TTC549 (cell line): ENCODE results near the gene ITGA6.

Experiments
- FAIRE-seq: peaks from 2 replicates; lab custom pipeline; 2012; peaks lifted over from hg19 to GRCh38; lab: Jason Lieb, UNC

ITGA6 gene

GRCh38 chr2:172416447-172417058 lies 10.8 kb upstream of the ITGA6 start:
- no peak for FAIRE-seq

- FAIRE-seq = no peak
These were observed 7.2 kb upstream of the ITGA6 start for GRCh38 chr2:172420216-172420615.

- no peak for FAIRE-seq
These were observed 4.2 kb upstream of the ITGA6 start for GRCh38 chr2:172423160-172423559.

GRCh38 chr2:172425336-172425735 lies 2.0 kb upstream of the ITGA6 start:
- no peak for FAIRE-seq

- no peak for FAIRE-seq
These were observed 641 bp upstream of the ITGA6 start for GRCh38 chr2:172426635-172427255.

- no peak for FAIRE-seq
These were observed 825 bp downstream of the ITGA6 start for GRCh38 chr2:172427990-172428831.

GRCh38 chr2:172428832-172429210 lies 1.4 kb downstream of the ITGA6 start:
- FAIRE-seq = no peak

- FAIRE-seq = no peak
These were observed 2.0 kb downstream of the ITGA6 start for GRCh38 chr2:172429301-172429968.

- FAIRE-seq = no peak
These were observed 2.6 kb downstream of the ITGA6 start for GRCh38 chr2:172430027-172430426.

- no peak for FAIRE-seq
These were observed 3.3 kb downstream of the ITGA6 start for GRCh38 chr2:172430678-172431077.

GRCh38 chr2:172431463-172431862 lies 4.1 kb downstream of the ITGA6 start:
- FAIRE-seq = no peak

GRCh38 chr2:172431993-172432392 lies 4.6 kb downstream of the ITGA6 start:
- no peak for FAIRE-seq

- FAIRE-seq = no peak
These were observed 5.8 kb downstream of the ITGA6 start for GRCh38 chr2:172433144-172433543.

- FAIRE-seq = no peak
These were observed 7.6 kb downstream of the ITGA6 start for GRCh38 chr2:172434821-172435605.

- no peak for FAIRE-seq
These were observed 8.2 kb downstream of the ITGA6 start for GRCh38 chr2:172435606-172435911.

- FAIRE-seq = no peak
These were observed 9.5 kb downstream of the ITGA6 start for GRCh38 chr2:172436889-172437288.

GRCh38 chr2:172437419-172438341 lies 10.3 kb downstream of the ITGA6 start:
- no peak for FAIRE-seq

- FAIRE-seq = no peak
These were observed 11.5 kb downstream of the ITGA6 start for GRCh38 chr2:172438741-172439508.

GRCh38 chr2:172439509-172439860 lies 12.1 kb downstream of the ITGA6 start:
- FAIRE-seq = no peak

GRCh38 chr2:172439911-172440310 lies 12.5 kb downstream of the ITGA6 start:
- FAIRE-seq = no peak
